HepG2 (cell line): ENCODE data around the gene SRCAP. TPM values are rescaled to one million over a fixed set of nuclear protein-coding genes. Genes with fewer than 3 reads are reported as not detected.
A peak's percentile ranks its signal among the peaks of the same experiment; 100 is the strongest.

ENCODE experiments used
- CBX5 ChIP-seq: sonication (generic); formaldehyde crosslinking; IDR thresholded peaks from 2 replicates; pipeline ENCODE4 v1.4.0; 2020; ENCODE audit warnings: missing genetic modification reagents, borderline replicate concordance
- HCFC1 ChIP-seq: fragments of 150-350 bp; IDR thresholded peaks from 2 replicates; pipeline ENCODE4 v1.6.1; 2014; ENCODE audit warnings: low read depth, low read length
- JUN ChIP-seq: sonication (generic); formaldehyde crosslinking; IDR thresholded peaks from 2 replicates; pipeline ENCODE4 v1.4.0; 2020; ENCODE audit warnings: mild to moderate bottlenecking, missing genetic modification reagents
- PBX3 ChIP-seq: sonication (generic); formaldehyde crosslinking; IDR thresholded peaks from 2 replicates; pipeline ENCODE4 v1.8.1; 2023; ENCODE audit warnings: missing genetic modification reagents, inconsistent platforms, borderline replicate concordance
- USF2 ChIP-seq, 2 experiments: sonication (generic) in 1 of 2; formaldehyde crosslinking in 1 of 2; IDR thresholded peaks; 2 replicates each; pipeline versions ENCODE4 v1.5.1 to v1.6.1; 2011 to 2020; ENCODE audit warnings: borderline replicate concordance in 1 of 2, low read depth in 1 of 2, low read length in 1 of 2, mild to moderate bottlenecking in 1 of 2, missing genetic modification reagents in 1 of 2, moderate library complexity in 1 of 2
- WIZ ChIP-seq: sonication (generic); formaldehyde crosslinking; IDR thresholded peaks from 2 replicates; pipeline ENCODE4 v1.5.1; 2020; ENCODE audit warnings: mild to moderate bottlenecking, missing genetic modification reagents
- ZC3H13 ChIP-seq: sonication (generic); formaldehyde crosslinking; IDR thresholded peaks from 2 replicates; pipeline ENCODE4 v1.8.1; 2023; ENCODE audit warnings: mild to moderate bottlenecking, missing genetic modification reagents, moderate library complexity
- ZNF354B ChIP-seq: sonication (generic); formaldehyde crosslinking; IDR thresholded peaks from 2 replicates; pipeline ENCODE4 v1.8.0; 2022; ENCODE audit warnings: mild to moderate bottlenecking, missing genetic modification reagents
- ZNF609 ChIP-seq: sonication (generic); formaldehyde crosslinking; IDR thresholded peaks from 2 replicates; pipeline ENCODE4 v1.4.0; 2020; ENCODE audit warnings: mild to moderate bottlenecking, missing genetic modification reagents, borderline replicate concordance
- ZNF616 ChIP-seq: sonication (generic); formaldehyde crosslinking; IDR thresholded peaks from 2 replicates; pipeline ENCODE4 v1.5.0; 2020; ENCODE audit warnings: low read depth, mild to moderate bottlenecking, missing genetic modification reagents
- ZNF724P ChIP-seq: sonication (generic); formaldehyde crosslinking; IDR thresholded peaks from 2 replicates; pipeline ENCODE4 v1.8.0; 2022; ENCODE audit warnings: missing genetic modification reagents, borderline replicate concordance
- ZNF770 ChIP-seq: sonication (generic); formaldehyde crosslinking; IDR thresholded peaks from 2 replicates; pipeline ENCODE4 v1.5.0; 2020; ENCODE audit warnings: mild to moderate bottlenecking, missing genetic modification reagents
- ZNF83 ChIP-seq: sonication (generic); formaldehyde crosslinking; IDR thresholded peaks from 2 replicates; pipeline ENCODE4 v1.4.0; 2020; ENCODE audit warnings: missing genetic modification reagents, mild to moderate bottlenecking, borderline replicate concordance
- polyA plus RNA-seq, 8 experiments: library from polyadenylated mRNA; depleted of rRNA in 3 of 8; stranded (reverse) in 7 of 8; unstranded in 1 of 8; fragments of >200 nt; fragmentation: Illumina TruSeq in 4 of 8; extraction: Trizol in 4 of 8; gene quantifications; 2 replicates each; pipeline versions ENCODE4 v1.2.1 to v1.2.3, GENCODE V29; 2011 to 2016; ENCODE audit warnings: low read depth in 4 of 8, missing spikeins in 1 of 8, mixed read lengths in 1 of 8; ENCODE audit not compliant: insufficient read depth in 1 of 8
- total RNA-seq, 5 experiments: library from RNA; depleted of rRNA; stranded (reverse); fragments of >200 nt; fragmentation: Illumina TruSeq; extraction: Trizol; gene quantifications; 2 replicates each; pipeline ENCODE4 v1.2.3, GENCODE V29; 2016; ENCODE audit warnings: low read depth in 1 of 5
- TF ChIP-seq, protein P1 (sequence below): sonication (generic); formaldehyde crosslinking; IDR thresholded peaks from 2 replicates; pipeline ENCODE4 v1.8.0; 2022; ENCODE audit warnings: mild to moderate bottlenecking, missing genetic modification reagents

Gene SRCAP
- total and polyA plus RNA-seq, 2 of the 13 experiments (the other 11 are each of a cell fraction or from before 2014, with no cell fraction given): 4.9 to 9.0 TPM

- no peak for TF ChIP-seq USF2 (IDR thresholded peaks at IDR 0.05; ENCODE audit: low read depth, low read length)
- TF ChIP-seq USF2 (CRISPR knock-in tag; IDR thresholded peaks at IDR 0.05; ENCODE audit: borderline replicate concordance): 0 out of 2 replicates have a peak, but pooled peaks have one; percentile 4
- no peak for TF ChIP-seq PBX3 (CRISPR knock-in tag)
- TF ChIP-seq ZNF770 (CRISPR knock-in tag): 0 out of 2 replicates have a peak, but pooled peaks have one; percentile 34
- TF ChIP-seq ZNF354B: 0 out of 2 replicates have a peak, but pooled peaks have one; percentile 33
- 0 out of 2 replicates have a peak, but pooled peaks have one; percentile 23 for TF ChIP-seq ZNF83 (CRISPR knock-in tag)
- TF ChIP-seq CBX5 (CRISPR knock-in tag): peak; percentile 10; the same call in 1 of the 2 replicates
- no peak for TF ChIP-seq HCFC1
- 0 out of 2 replicates have a peak, but pooled peaks have one; percentile 36 for TF ChIP-seq ZNF724P (CRISPR knock-in tag)
- no peak for TF ChIP-seq JUN
- TF ChIP-seq ZNF609 (CRISPR knock-in tag): 0 out of 2 replicates have a peak, but pooled peaks have one; percentile 9
- TF ChIP-seq ZC3H13 (CRISPR knock-in tag): peak; percentile 61; the same call in 1 of the 2 replicates
- TF ChIP-seq ZNF616 (CRISPR knock-in tag): 0 out of 2 replicates have a peak, but pooled peaks have one; percentile 75
- TF ChIP-seq, protein P1, sequence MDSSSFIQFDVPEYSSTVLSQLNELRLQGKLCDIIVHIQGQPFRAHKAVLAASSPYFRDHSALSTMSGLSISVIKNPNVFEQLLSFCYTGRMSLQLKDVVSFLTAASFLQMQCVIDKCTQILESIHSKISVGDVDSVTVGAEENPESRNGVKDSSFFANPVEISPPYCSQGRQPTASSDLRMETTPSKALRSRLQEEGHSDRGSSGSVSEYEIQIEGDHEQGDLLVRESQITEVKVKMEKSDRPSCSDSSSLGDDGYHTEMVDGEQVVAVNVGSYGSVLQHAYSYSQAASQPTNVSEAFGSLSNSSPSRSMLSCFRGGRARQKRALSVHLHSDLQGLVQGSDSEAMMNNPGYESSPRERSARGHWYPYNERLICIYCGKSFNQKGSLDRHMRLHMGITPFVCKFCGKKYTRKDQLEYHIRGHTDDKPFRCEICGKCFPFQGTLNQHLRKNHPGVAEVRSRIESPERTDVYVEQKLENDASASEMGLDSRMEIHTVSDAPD: no peak
- 0 out of 2 replicates have a peak, but pooled peaks have one; percentile 14 for TF ChIP-seq WIZ (CRISPR knock-in tag)
Measured at GRCh38 chr16:30656974-30657865, 41.8 kb upstream of the SRCAP start (continued).
